ENCODE data around the gene VHLL. TPM values are rescaled to one million over a fixed set of nuclear protein-coding genes. Genes with fewer than 3 reads are reported as not detected.
A peak's percentile ranks its signal among the peaks of the same experiment; 100 is the strongest.

Gene VHLL
- polyA plus RNA-seq, 1 donor (not counting 4 experiments of a cell fraction or from before 2014, with no cell fraction given): not detected

DNA sequence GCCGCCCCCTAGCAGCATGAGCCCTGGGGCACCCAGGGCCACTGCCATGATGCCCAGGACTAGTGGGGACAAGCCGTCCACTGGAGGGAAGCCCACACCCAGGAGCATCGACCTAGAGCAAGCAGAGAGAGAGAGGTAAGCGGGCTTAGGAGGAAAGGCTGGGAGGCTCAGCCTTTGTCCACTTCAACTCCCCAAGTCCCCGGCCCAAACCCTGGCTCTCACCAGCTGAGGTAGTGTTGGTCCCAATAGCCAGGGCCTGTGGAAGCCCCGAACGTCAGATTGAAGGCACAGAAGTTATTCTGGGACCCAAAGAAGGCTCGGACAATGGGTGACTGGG lies 6.0 kb downstream of the VHLL start:
- H3K4me1 ChIP-seq (ENCODE audit: control insufficient read depth, extremely low read depth, insufficient read depth, low read length): peaks cover 8% of the 10 kb centered on the region
- no peak for DNase-seq (ENCODE audit: low read depth, low spot score)
- no peak overlapping the region for H3K9ac ChIP-seq (ENCODE audit: control insufficient read depth, extremely low read depth, insufficient read depth, low read length)
- H3K36me3 ChIP-seq (ENCODE audit: control insufficient read depth in 2 of 2, extremely low read depth in 1 of 2, insufficient read depth in 2 of 2, low read length in 2 of 2): peaks cover 0 to 16% of the 10 kb centered on the region in 2 experiments
- no peaks in the 10 kb centered on the region for H3K9me3 ChIP-seq (ENCODE audit: control insufficient read depth, low read depth, low read length)
- peaks cover 2% of the 10 kb centered on the region for H3K79me2 ChIP-seq (ENCODE audit: control insufficient read depth, insufficient read depth, low read length)
- TF ChIP-seq, protein P1, sequence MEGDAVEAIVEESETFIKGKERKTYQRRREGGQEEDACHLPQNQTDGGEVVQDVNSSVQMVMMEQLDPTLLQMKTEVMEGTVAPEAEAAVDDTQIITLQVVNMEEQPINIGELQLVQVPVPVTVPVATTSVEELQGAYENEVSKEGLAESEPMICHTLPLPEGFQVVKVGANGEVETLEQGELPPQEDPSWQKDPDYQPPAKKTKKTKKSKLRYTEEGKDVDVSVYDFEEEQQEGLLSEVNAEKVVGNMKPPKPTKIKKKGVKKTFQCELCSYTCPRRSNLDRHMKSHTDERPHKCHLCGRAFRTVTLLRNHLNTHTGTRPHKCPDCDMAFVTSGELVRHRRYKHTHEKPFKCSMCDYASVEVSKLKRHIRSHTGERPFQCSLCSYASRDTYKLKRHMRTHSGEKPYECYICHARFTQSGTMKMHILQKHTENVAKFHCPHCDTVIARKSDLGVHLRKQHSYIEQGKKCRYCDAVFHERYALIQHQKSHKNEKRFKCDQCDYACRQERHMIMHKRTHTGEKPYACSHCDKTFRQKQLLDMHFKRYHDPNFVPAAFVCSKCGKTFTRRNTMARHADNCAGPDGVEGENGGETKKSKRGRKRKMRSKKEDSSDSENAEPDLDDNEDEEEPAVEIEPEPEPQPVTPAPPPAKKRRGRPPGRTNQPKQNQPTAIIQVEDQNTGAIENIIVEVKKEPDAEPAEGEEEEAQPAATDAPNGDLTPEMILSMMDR (optimal IDR thresholded peaks at IDR 0.05 in 1 of 3, IDR thresholded peaks at IDR 0.05 in 1 of 3, conservative IDR thresholded peaks at IDR 0.05 in 1 of 3; ENCODE audit: extremely low read depth in 1 of 3, insufficient read depth in 2 of 3, low read length in 3 of 3): no peak
- TF ChIP-seq EZH2 (IDR thresholded peaks at IDR 0.05; ENCODE audit: low read length): no peak
- no peak overlapping the region for H3K4me3 ChIP-seq (ENCODE audit: control insufficient read depth in 2 of 3, extremely low read depth in 1 of 3, insufficient read depth in 2 of 3, low read depth in 1 of 3, low read length in 3 of 3)
- dilution Hi-C loops (cut with MboI; ENCODE audit: extremely low pct_ligation_motif_present, low sequenced_read_pairs): no loop called here
- no peak overlapping the region for H3K4me2 ChIP-seq (ENCODE audit: control insufficient read depth, extremely low read depth, insufficient read depth, low read depth, low read length)
- H3K9me1 ChIP-seq (ENCODE audit: control insufficient read depth, extremely low read depth, insufficient read depth, low read length): no peaks in the 10 kb centered on the region
- no peaks in the 10 kb centered on the region for H4K20me1 ChIP-seq (ENCODE audit: control insufficient read depth, extremely low read depth, insufficient read depth, low read length)
- no peak for FAIRE-seq
- no peak overlapping the region for H2AFZ ChIP-seq (ENCODE audit: control insufficient read depth, low read length)
- H3K27me3 ChIP-seq (ENCODE audit: control insufficient read depth, extremely low read depth, insufficient read depth, low read length): no peaks in the 10 kb centered on the region
- no peak overlapping the region for H3K27ac ChIP-seq (ENCODE audit: control insufficient read depth, insufficient read depth, low read length)

DNA sequence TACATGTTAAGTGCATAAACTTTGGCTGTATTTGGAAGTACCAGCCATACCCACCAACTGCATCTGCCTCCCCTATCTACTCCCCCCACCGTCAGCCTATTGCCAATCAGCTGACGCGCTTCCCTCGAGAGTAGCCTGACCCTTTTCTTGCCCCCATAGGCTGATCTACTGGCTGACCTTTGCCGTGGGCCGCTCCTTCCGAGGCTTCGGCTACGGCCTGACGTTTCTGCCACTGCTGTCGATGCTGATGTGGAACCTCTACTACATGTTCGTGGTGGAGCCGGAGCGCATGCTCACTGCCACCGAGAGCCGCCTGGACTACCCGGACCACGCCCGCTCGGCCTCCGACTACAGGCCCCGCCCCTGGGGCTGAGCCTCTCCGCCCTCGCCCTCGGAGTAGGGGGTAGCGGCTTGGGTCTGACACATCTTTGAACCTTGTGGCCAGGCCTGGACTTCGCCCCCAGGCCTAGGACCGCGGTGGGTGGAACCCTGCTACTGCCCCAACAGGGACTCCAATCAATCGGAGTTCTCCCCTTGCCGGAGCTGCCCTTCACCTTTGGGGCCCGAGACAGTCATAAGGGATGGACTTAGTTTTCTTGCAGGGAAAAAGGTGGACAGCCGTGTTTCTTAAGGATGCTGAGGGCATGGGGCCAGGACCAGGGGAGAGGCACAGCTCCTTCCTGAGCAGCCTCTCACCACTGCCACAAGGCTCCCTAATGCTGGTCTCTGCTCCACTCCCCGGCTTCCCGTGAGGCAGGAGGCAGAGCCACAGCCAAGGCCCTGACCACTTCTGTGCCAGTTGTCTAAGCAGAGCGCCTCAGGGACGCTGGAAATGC lies 7.7 kb downstream of the VHLL start:
- FAIRE-seq (no peak), DNase-seq (ENCODE audit: low read depth, low spot score) (no peak)
- Histone ChIP-seq H3K9ac (ENCODE audit: control insufficient read depth, extremely low read depth, insufficient read depth, low read length) (peak overlapping the region; percentile 22), H4K20me1 (ENCODE audit: control insufficient read depth, extremely low read depth, insufficient read depth, low read length) (no peaks in the 10 kb centered on the region), H2AFZ (ENCODE audit: control insufficient read depth, low read length) (peak overlapping the region; percentile 47), H3K27ac (ENCODE audit: control insufficient read depth, insufficient read depth, low read length) (no peak overlapping the region), H3K79me2 (ENCODE audit: control insufficient read depth, insufficient read depth, low read length) (peaks cover 2% of the 10 kb centered on the region), H3K9me3 (ENCODE audit: control insufficient read depth, low read depth, low read length) (no peaks in the 10 kb centered on the region), H3K4me3 (ENCODE audit: control insufficient read depth in 2 of 3, extremely low read depth in 1 of 3, insufficient read depth in 2 of 3, low read depth in 1 of 3, low read length in 3 of 3) (peak overlapping the region in 1 of 3 experiments; percentile 4), H3K9me1 (ENCODE audit: control insufficient read depth, extremely low read depth, insufficient read depth, low read length) (no peaks in the 10 kb centered on the region), H3K27me3 (ENCODE audit: control insufficient read depth, extremely low read depth, insufficient read depth, low read length) (no peaks in the 10 kb centered on the region), H3K4me1 (ENCODE audit: control insufficient read depth, extremely low read depth, insufficient read depth, low read length) (peaks cover 8% of the 10 kb centered on the region), H3K4me2 (ENCODE audit: control insufficient read depth, extremely low read depth, insufficient read depth, low read depth, low read length) (peak overlapping the region; percentile 6), H3K36me3 (ENCODE audit: control insufficient read depth in 2 of 2, extremely low read depth in 1 of 2, insufficient read depth in 2 of 2, low read length in 2 of 2) (peaks cover 2 to 16% of the 10 kb centered on the region in 2 experiments)
- TF ChIP-seq, protein P1 (optimal IDR thresholded peaks at IDR 0.05 in 1 of 3, IDR thresholded peaks at IDR 0.05 in 1 of 3, conservative IDR thresholded peaks at IDR 0.05 in 1 of 3; ENCODE audit: extremely low read depth in 1 of 3, insufficient read depth in 2 of 3, low read length in 3 of 3): no peak
- TF ChIP-seq EZH2 (IDR thresholded peaks at IDR 0.05; ENCODE audit: low read length): no peak
- dilution Hi-C loops (cut with MboI; ENCODE audit: extremely low pct_ligation_motif_present, low sequenced_read_pairs): no loop called here

Measured in keratinocyte (primary cell).